Testis (tissue), 3 donors: ENCODE measurements around the gene APOB. TPM values are rescaled to one million over a fixed set of nuclear protein-coding genes. Genes with fewer than 3 reads are reported as not detected.

Experiments
- DNase-seq: peaks from one replicate; pipeline ENCODE4 v3.0.0-alpha.2; 2019
- H3K27ac ChIP-seq, 2 donors: fragments of 200-600 bp; sonication (generic); one replicate each; pipeline ENCODE4 v1.5.1; 2019
- H3K27me3 ChIP-seq: fragments of 200-600 bp; sonication (generic); one replicate; pipeline ENCODE4 v1.5.1; 2019
- H3K36me3 ChIP-seq: fragments of 200-600 bp; sonication (generic); one replicate; pipeline ENCODE4 v1.5.1; 2017; ENCODE audit warnings: low read depth; ENCODE audit errors: missing control alignments
- H3K4me1 ChIP-seq: fragments of 200-600 bp; sonication (generic); one replicate; pipeline ENCODE4 v1.5.1; 2019
- H3K4me3 ChIP-seq, 2 donors: fragments of 200-600 bp; sonication (generic); one replicate each; pipeline ENCODE4 v1.5.1; 2017 to 2019
- H3K9me3 ChIP-seq: fragments of 200-600 bp; sonication (generic); one replicate; pipeline ENCODE4 v1.5.1; 2017
- POLR2A ChIP-seq: fragments of 450-650 bp; IDR thresholded peaks from one replicate; pipeline ENCODE4 v1.6.1; 2017; ENCODE audit warnings: antibody characterized with exemption, mild to moderate bottlenecking, moderate library complexity
- WGBS, 2 donors: methylation state at CpG; one replicate each; pipeline ENCODE4 v1.1.5; 2018; 5-methylcytosine and 5-hydroxymethylcytosine counted together
- intact Hi-C: fragments of 100-400 bp; cut with DNase I; formaldehyde crosslinking; loops from one replicate; pipeline ENCODE4 v1.15.1; 2023; ENCODE audit warnings: low total_unique reads
- polyA plus RNA-seq: library from polyadenylated mRNA; stranded (reverse); fragments of 350-450 nt; fragmentation: Illumina TruSeq; extraction: RNeasy Lipid Tissue Mini Kit (QIAGEN cat#74804); gene quantifications from one replicate; pipeline ENCODE4 v1.2.3, GENCODE V29; 2014; ENCODE audit warnings: low read depth, low replicate concordance; ENCODE audit not compliant: insufficient read depth
- total RNA-seq, 2 donors: library from RNA; depleted of rRNA; stranded (reverse); fragments of >200 nt; gene quantifications; one replicate each; pipeline ENCODE4 v1.2.3, GENCODE V29; 2016
- TF ChIP-seq, protein P1 (sequence below), 3 experiments: fragments of 450-650 bp in 2 of 3; fragments of 200-600 bp in 1 of 3; sonication (generic) in 1 of 3; IDR thresholded peaks; one replicate each; pipeline ENCODE4 v1.5.1; 2016 to 2019; ENCODE audit warnings: antibody characterized with exemption in 3 of 3, mild to moderate bottlenecking in 2 of 3, moderate library complexity in 1 of 3

APOB gene
- total and polyA plus RNA-seq, 3 donors from 2014 or later: 0.30 to 0.81 (median 0.39) TPM

- Histone ChIP-seq H3K4me3 (no peak overlapping the region), H3K9me3 (no peaks in the 10 kb centered on the region), H3K27ac (no peak overlapping the region), H3K4me1 (no peaks in the 10 kb centered on the region), H3K27me3 (no peaks in the 10 kb centered on the region), H3K36me3 (no peaks in the 10 kb centered on the region)
- whole genome bisulfite sequencing, 2 donors: 79 to 85% methylated on average over 4 of the region's 4 CpGs
- intact Hi-C loops: no loop called here
- DNase-seq: no peak
- TF ChIP-seq, protein P1, sequence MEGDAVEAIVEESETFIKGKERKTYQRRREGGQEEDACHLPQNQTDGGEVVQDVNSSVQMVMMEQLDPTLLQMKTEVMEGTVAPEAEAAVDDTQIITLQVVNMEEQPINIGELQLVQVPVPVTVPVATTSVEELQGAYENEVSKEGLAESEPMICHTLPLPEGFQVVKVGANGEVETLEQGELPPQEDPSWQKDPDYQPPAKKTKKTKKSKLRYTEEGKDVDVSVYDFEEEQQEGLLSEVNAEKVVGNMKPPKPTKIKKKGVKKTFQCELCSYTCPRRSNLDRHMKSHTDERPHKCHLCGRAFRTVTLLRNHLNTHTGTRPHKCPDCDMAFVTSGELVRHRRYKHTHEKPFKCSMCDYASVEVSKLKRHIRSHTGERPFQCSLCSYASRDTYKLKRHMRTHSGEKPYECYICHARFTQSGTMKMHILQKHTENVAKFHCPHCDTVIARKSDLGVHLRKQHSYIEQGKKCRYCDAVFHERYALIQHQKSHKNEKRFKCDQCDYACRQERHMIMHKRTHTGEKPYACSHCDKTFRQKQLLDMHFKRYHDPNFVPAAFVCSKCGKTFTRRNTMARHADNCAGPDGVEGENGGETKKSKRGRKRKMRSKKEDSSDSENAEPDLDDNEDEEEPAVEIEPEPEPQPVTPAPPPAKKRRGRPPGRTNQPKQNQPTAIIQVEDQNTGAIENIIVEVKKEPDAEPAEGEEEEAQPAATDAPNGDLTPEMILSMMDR (IDR thresholded peaks at IDR 0.05): no peak
- TF ChIP-seq POLR2A: no peak
Measured at GRCh38 chr2:21034156-21034971, 9.5 kb downstream of the APOB start.

GRCh38 chr2:21033237-21034155 lies 10.4 kb downstream of the APOB start:
- Histone ChIP-seq H3K4me1 (no peaks in the 10 kb centered on the region), H3K9me3 (no peaks in the 10 kb centered on the region), H3K27me3 (no peaks in the 10 kb centered on the region), H3K27ac (no peak overlapping the region), H3K4me3 (no peak overlapping the region), H3K36me3 (no peaks in the 10 kb centered on the region)
- no peak for DNase-seq
- intact Hi-C loops: no loop called here
- TF ChIP-seq, protein P1 (IDR thresholded peaks at IDR 0.05): no peak
- no peak for TF ChIP-seq POLR2A
- 97 to 100% methylated on average over 2 of the region's 2 CpGs for WGBS, 2 donors

DNA sequence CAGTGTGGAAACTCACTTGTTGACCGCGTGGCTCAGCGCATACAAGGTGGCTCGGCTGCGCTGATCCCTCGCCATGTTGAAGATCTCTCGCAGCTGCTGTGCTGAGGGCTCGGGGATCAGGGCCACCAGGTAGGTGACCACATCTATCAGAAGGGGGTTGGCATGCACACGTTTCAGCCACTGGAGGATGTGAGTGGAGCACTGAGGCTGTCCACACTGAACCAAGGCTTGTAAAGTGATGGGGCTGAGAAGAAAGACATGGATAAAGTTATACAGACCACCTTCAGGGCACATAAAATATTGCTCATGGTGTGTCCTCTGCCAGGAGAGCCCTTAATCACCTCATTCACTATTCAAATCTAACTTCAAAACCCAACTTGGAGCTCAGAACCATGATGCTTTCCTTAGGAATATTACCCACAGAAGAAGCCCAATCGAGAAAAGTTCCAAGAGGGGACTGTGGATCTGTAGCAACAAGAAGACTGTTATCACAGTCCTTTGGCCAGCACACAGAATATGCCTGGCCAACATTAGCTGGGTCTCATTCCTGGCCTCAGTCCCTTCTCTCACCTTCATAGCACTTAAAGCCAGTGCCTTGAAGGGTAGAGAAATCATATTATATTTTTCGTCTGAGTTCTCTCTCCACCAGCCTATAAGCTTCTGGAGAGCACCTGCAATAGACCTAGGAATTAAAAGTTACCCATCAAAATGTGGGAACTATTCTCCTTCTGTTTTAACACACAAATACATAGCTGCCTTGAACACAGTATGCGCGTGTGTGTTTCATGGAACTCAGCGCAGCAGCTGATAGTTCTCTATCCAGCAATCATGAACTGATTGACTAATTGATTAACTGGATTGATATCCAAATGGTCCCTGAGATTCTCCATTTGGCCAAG lies 11.3 kb downstream of the APOB start:
- Histone ChIP-seq H3K4me3 (no peak overlapping the region), H3K27ac (no peak overlapping the region), H3K9me3 (no peaks in the 10 kb centered on the region), H3K27me3 (no peaks in the 10 kb centered on the region), H3K36me3 (no peaks in the 10 kb centered on the region), H3K4me1 (no peaks in the 10 kb centered on the region)
- TF ChIP-seq, protein P1 (IDR thresholded peaks at IDR 0.05): no peak
- TF ChIP-seq POLR2A: no peak
- intact Hi-C loops: no loop called here
- 91 to 92% methylated on average over 14 of the region's 14 CpGs for WGBS, 2 donors
- DNase-seq: no peak

GRCh38 chr2:21030983-21031968 lies 12.6 kb downstream of the APOB start:
- Histone ChIP-seq H3K27me3 (no peaks in the 10 kb centered on the region), H3K4me1 (no peaks in the 10 kb centered on the region), H3K36me3 (no peaks in the 10 kb centered on the region), H3K9me3 (no peaks in the 10 kb centered on the region), H3K27ac (no peak overlapping the region), H3K4me3 (no peak overlapping the region)
- intact Hi-C loops: no loop called here
- TF ChIP-seq, protein P1 (IDR thresholded peaks at IDR 0.05): no peak
- no peak for TF ChIP-seq POLR2A
- no peak for DNase-seq
- WGBS, 2 donors: 86% methylated on average over 4 of the region's 4 CpGs
